ENCODE measurements around the gene EFR3B.

EFR3B gene

DNA sequence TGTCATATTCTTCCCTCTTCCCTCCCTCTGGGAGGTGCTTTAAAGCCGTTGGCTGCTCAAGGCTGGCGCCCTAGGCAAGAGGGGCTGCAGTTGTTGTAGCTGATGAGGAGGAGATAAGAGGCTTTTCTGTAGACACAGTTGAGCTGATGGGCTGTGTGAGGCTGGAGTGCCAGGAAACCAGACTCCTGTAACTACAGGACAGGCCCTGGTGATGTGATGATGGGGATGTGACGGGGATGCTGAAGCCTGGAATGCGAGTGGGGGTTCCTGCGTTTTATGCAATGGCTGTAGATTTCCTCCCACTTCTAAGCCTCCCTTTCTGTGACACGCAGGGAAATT lies 5.7 kb upstream of the EFR3B start:
- DNase-seq, result no peak

GRCh38 chr2:25039126-25039525 lies 2.8 kb upstream of the EFR3B start:
- DNase-seq, result no peak

DNA sequence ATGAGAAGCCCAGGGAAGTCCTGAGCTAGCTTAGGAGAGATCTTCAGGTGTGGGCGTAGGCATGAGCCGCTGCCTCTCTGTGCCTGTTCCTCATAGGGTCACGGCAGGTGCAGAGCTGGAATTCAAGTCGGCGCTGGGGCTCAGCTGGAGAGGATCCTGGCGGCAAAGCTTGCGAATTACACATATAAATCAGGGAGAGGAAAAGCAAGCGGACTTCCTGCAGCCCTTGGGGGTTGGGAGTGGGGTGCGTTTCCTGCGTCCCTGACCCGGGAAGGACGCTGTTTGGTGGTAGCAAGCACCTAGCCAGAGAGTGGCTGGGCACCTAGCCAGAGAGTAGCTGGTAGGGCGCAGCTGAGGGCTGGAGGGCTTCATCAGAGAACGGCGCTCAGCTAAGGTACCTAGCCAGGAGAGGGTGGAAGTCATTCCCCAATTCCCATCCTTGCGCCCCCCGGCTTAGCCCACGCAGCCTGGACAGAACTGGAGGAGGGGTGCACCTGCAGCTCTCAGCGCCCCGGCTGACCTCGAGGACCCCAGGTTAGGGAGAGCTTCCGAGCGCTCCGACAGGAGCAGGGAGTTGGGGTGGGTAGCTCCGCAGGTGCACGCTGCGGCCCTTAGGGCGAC lies 459 bp upstream of the EFR3B start:
- DNase-seq, result peak; percentile 22 to 32

- peak; percentile 17 to 23 for DNase-seq
Measured at GRCh38 chr2:25042321-25043240, 705 bp downstream of the EFR3B start.

GRCh38 chr2:25043241-25043867 lies 1.5 kb downstream of the EFR3B start:
- DNase-seq, result peak; percentile 50 to 64

GRCh38 chr2:25044011-25044410 lies 2.1 kb downstream of the EFR3B start:
- no peak for DNase-seq

DNA sequence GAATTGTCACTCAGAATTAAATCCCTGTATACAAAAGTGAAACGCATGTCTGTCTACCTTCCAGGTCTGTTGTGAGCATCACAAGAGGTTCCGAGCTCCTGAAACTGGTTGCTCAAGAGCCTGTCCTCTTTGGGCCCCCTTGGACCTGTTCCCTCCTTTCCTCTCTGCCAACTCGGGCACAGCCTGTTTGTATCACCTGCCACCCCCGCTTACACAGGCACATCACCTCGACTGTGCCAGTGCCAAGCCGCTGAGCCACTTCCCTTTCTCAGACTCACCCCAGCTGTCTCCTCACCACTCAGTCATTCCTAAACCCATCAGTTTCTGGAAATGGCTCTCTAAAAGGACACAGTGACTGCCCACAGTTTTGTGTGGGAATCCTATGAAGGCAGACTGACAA lies 3.1 kb downstream of the EFR3B start:
- peak; percentile 28 to 43 for DNase-seq

- DNase-seq, result no peak
Measured at GRCh38 chr2:25049422-25049821, 7.5 kb downstream of the EFR3B start.

GRCh38 chr2:25050128-25050527 lies 8.3 kb downstream of the EFR3B start:
- no peak for DNase-seq

DNA sequence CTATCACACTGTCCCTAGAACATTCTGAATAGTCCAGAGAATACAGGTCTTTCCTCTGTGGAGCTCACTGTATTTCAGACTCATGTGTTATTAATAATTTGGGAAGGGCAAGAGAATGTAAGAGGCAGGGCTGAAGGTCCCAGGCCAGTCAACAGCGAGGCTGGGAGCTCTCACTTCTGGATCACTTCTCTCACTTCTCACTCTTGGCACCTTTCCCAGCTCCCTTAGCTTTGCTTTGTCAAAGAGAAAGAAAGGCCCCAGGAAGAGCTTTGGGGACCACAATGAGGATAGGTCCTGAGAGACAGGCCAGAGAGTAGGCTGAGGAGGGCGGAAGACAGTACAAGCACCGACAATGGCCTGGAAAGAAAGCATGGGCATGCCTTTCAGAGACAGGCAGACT lies 11.2 kb downstream of the EFR3B start:
- no peak for DNase-seq

DNA sequence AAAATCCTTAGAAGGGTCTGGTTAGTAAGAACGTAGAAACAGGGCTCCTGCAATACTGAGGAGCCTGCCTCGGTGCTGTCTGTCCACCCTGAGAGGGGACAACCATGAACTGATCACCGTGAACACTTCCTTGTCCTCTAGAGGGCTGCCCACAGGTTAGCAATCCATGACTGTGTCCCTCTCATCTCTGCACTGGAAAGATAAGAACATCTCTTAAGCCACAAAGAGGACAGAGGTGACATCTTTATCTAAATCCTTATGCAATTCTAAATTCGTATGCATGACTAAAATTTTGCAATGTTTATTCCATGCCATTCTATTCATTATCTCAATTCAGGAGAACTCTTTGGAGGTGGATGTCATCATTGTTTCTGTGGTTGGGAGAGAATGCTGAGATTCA lies 12.8 kb downstream of the EFR3B start:
- no peak for DNase-seq

DNA sequence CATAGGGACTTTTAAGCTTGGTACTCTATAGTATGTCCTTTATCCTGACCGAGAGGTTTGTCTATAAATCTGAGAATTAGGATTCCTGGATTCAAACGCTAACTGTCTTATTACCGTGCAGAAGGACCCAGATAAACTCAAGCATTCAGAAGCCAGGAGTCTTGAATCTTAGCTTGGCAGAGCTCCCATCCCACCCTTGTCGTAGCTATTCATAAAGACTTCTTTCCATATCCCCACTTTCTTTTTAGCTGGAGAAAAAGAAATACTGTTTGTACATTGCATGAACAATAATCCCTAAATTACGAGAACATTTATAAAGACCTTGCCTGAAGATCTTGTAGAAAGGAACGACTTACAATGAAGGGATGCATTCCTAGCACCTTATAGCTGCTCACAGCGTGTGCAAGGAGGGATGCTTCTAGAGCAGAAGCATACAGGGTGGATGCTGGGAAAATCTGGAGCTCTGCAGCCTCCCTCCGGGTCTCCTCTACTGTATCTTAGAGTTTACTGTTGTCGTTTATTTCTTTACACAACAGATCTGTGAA lies 13.6 kb downstream of the EFR3B start:
- DNase-seq, result no peak

- no peak for DNase-seq
Measured at GRCh38 chr2:25056098-25056821, 14.4 kb downstream of the EFR3B start.

DNA sequence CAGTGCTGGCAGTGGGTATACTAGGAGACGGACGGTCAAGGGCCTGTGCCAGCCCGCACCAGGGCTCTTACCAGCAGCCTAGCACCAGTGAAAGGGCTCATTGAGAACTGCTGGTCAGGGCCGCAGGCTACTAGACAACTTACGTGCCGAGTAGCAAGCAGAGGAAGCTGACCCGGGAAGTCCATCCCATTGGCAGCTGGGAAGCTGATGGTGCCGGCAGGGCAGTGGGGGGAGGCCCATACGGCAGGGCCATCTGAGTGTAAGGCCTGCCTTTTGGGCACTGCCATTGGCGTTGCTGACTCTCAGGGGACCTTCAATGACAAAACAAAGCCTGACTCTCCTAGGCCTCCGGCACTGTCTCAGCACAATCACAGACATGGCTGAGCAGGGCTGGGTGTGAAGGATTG lies 20.6 kb downstream of the EFR3B start:
- DNase-seq, result no peak

DNA sequence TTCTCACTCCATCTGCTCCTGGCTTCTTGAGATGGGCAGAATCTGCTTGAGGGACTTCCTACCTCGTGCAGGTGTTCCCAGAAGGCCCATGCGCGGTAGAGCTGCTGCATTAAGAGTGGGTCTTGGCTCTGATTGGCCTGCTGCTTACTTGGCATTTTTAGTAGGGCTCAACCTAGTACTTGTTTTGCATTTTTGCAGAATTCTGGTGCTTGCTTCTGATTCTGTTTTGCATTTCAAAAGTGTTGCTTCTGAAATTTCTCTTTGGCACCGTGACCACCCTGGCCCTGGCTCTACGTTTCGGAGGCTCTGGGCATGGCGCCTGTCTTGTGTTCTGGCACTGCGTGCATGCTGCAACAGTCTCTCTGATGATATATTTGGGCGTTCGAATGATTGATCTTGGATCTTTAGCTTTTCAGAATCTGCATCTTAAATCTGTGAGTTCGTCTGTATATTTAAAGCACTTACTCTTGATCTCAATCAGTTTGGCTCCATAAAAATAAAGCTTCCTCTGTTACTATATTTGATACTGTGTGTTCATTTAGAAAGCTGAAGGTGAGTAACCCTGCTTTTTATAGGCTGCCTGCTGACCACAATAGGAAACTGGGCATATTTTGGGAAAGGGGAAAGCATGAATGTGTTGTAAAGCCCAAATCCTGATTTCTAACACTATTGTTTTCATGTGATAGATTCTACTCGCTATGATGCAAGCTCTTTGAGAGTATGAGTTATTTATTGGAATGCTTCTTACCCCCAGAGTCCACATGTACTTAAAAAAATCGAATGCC lies 22.2 kb downstream of the EFR3B start:
- no peak for DNase-seq

DNA sequence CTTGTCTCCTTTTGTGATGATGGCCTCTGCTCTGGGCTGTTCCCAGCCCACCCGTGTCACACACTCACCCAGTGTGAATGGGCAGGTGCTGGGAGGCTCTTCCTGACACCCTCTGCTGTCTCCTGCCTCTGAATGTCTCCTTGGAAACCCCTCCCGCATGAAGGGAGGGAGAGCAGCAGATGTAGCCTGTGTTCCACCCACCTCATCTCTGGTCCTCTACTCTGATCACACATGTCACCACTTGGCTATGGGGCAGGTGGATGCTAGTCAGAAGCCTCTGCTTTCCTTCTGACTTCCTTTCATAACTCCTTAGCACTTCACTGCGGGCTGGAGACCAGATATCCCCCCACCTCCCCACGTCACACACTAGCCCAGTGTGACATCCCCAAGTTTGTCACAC lies 23.9 kb downstream of the EFR3B start:
- DNase-seq, result no peak

GRCh38 chr2:25066455-25066854 lies 24.6 kb downstream of the EFR3B start:
- no peak for DNase-seq

- DNase-seq, result no peak
Measured at GRCh38 chr2:25068217-25068616, 26.3 kb downstream of the EFR3B start.

DNA sequence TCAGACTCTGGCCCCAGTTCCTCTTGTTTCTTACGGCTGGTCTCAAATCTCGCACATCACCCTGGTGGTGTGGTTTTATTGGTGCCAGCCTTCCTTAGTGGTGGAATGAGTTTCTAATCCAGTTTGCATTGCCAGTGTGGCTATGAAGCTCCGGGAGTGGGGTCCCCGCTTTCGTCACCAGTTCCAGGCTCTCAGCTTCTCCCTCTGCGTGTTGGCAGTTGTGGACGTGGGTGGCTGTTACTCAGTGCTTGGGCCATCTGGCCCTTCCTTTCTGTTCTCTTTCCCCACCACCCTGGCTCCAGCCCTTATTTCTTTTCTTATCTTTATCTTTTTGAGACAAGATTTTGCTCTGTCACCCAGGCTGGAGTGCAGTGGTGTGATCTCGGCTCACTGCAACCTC lies 30.1 kb downstream of the EFR3B start:
- DNase-seq, result no peak

- no peak for DNase-seq
Measured at GRCh38 chr2:25072606-25073005, 30.7 kb downstream of the EFR3B start.

DNA sequence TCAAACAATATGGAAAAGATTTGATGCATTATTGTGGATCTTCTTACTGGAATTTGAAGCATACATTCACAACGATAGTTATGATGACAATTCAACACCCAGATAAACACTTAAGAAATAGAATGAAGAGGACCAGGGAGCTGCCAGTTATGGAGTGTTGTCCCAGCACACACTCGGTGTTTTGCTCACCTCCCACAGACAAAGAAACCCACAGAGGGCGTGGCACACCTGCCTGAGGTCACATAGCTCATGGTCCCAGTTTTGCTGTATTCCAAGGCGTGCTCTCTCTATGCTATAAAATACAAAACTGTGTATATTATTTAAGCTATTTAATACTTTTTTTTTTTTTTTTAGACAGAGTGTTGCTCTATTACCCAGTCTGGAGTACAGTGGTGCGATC lies 31.1 kb downstream of the EFR3B start:
- no peak for DNase-seq

GRCh38 chr2:25073914-25074313 lies 32.0 kb downstream of the EFR3B start:
- no peak for DNase-seq
